HG03575 (cell line): Measurements from ENCODE around the gene SORL1.
A peak's percentile ranks its signal among the peaks of the same experiment; 100 is the strongest.
"Not testable (repeated sequence)": the region's sequence is repeated elsewhere in the genome, so short reads cannot be mapped to it uniquely, and the experiment has no call there.

ENCODE experiments used
- ATAC-seq: cut with Tn5 transposase; IDR thresholded peaks from one replicate; pipeline ENCODE4 v1.9.1; 2021; ENCODE audit not compliant: unreplicated experiment, insufficient number of reproducible peaks, low FRiP score; ENCODE audit errors: extremely low read depth

The SORL1 gene

DNA sequence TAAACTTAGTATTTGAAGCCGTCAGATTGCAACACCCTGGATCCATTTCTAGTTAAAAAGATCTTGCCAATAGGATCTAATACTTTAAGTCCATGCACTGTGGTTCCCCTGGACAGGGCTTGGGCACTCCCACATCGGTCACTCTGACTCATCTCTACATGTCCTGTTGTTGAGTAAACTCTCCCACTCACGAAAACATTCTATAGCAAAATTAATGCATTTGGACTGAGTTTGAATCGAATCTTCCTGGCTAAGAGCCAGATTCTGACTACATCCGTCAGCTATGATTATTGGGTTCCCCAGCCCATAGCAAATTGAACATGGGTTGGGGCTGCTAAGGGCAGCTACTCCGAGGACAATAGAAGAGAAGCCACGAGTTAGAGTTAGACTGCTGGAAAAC lies 182.8 kb downstream of the SORL1 start:
- ATAC-seq, result no peak

DNA sequence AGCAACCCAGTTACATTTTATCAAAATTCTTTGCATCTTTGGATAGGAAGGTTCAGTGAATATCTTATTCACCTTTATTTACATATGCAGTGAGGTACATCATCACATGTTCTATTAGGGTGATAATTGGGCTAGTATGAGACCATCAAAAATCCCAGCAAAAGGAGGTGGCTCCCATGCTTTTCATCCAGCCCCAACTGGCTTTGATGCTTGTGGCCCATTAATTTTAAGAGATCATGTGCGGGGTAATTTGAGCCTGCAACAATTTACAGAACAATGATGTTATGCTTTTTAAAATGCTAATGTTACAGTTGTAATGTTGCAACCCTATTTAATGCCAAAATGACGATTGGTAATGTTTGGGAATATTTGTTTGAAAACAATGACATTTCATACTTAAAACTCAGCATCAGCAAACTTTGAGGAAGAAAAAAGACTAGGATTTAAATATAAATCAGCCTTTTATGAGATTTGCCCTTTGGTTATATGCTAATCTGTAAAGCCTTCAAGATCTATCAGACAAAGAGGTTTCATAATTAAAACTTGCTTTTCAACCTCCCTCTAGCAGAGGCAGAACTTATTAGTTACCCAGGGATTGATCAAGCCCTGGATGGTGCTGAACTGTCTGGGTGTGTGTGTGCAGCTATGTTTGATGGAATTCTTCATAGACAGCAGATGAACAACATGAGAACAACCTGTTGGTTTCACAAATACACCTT lies 184.1 kb downstream of the SORL1 start:
- ATAC-seq, result no peak

DNA sequence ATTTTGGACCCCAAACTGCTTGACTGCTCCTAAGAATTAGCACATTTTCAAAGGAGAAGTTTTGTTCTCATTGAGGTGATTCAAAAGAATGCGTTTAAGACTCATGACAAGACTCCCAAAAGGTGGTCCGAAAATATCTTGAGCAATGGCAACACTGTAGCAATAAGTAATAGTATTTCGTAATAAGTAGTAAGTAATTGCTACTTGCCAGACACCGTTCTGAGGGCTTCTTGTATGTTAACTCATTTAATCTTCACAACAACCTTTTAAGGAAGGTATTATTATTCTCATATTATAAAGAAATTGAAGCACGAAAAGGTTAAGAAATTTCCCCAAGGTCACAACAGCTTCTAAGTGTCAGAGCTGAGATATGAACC lies 184.7 kb downstream of the SORL1 start:
- no peak for ATAC-seq

DNA sequence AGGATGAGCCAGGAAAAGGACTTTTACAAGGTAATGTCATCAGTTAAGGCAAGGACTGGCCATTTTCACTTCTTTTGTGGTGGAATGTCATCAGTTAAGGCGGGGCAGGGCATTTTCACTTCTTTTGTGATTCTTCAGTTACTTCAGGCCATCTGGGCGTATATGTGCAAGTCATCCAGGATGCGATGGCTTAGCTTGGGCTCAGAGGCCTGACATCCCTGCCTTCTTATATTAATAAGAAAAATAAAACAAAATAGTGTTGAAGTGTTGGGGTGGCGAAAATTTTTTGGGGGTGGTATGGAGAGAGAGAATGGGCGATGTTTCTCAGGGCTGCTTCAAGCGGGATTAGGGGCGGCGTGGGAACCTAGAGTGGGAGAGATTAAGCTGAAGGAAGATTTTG lies 185.5 kb downstream of the SORL1 start:
- not testable (repeated sequence) for ATAC-seq

DNA sequence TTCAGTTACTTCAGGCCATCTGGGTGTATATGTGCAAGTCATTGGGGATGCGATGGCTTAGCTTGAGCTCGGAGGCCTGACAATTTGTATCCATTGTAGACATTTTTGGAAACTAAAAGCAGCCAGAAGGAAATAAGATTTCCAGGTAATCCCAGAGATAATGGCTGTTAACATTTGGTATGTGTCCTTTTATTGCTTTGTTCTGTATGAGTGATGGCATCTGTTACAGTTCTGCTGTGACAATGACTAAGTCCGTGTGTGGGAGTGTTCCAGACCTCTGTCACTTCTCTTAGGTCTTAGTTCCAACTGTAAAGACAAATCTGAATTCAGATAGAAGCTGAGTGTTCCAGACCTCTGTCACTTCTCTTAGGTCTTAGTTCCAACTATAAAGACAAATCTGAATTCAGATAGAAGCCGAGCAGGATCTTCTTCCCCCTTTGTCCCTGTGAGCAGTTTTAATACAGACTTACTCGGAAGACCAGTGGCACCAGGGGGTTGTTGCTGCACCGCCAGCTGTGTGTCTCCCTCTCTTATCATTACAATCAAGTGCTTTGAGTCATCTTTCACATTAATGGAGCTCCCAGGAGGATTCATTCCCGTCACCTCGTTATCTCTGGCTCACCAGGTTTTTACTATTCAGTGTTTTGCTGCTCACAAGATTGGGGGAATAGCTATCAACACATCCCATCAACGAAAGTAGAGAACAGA lies 191.5 kb downstream of the SORL1 start:
- no peak for ATAC-seq

DNA sequence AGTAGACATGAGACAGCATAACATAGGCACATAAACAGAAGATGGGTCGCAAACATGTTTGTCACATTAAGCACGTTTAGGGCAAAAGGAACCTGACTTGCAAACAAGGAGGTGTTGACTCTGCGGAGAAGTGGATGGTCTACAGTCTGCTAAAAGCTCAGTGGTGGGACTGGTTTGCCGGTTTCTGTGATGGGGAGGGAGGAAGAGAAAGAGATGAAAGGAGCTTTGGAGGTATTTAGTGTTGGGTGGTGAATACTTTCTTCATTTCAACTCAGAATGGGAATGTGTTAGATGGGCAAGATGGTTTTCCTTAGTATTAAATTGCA lies 192.0 kb downstream of the SORL1 start:
- no peak for ATAC-seq

DNA sequence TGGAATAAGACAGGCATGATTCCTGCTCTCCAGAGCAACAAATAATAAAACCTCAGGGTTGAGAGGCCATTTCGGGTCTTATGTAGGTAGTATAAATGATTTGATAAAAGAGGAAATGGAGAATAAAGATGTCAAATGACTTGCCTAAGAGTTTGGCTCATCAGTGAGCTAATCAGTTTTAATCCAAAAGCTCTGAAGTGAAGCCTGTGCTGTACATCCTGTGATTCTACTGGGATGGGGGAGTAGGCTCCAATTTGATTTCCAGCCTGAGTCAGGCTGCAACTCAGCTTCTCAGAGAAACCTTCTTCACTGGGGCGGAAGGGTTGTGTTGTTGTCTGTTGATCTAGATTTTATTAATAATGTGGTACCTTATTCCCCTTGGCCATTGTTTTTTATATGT lies 192.9 kb downstream of the SORL1 start:
- ATAC-seq, result no peak

DNA sequence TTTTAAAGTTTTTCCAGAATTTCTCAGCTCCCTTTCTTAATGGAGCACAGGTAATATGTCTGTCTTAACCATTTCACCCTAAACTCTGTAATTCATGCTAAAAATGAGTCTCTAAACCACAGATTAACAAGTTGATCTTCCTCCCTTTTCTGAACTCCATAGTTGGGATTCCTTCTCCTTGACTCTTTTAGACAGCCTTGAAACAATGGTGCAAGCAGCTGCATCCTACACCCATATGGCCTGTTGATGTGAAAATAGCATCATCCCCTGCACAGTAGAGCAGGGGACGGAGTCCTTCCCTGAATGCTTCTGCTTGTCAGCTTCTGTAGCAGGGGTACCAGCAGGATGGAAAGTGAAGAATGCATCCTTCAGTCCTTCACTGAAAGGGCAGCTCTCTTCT lies 193.5 kb downstream of the SORL1 start:
- no peak for ATAC-seq

DNA sequence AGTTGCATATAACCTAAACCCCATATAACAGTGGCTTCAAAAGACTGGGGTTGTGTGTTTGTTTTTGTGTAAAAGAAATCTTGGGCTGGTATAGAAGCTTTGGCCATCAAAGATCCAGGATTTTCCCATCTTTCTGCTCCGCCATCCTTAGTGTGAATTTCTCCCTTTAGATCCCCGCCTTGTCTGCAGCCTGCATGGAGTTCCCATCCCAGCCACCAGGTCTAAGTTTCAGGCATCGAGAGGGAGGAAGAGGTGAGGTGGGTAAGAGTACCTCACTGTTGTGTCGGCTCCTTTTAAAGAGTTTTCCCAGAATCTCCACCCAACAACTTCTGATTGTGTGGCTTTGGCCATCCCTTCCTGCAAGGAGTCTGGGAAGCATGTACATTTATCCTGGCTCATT lies 196.2 kb downstream of the SORL1 start:
- ATAC-seq, result no peak

DNA sequence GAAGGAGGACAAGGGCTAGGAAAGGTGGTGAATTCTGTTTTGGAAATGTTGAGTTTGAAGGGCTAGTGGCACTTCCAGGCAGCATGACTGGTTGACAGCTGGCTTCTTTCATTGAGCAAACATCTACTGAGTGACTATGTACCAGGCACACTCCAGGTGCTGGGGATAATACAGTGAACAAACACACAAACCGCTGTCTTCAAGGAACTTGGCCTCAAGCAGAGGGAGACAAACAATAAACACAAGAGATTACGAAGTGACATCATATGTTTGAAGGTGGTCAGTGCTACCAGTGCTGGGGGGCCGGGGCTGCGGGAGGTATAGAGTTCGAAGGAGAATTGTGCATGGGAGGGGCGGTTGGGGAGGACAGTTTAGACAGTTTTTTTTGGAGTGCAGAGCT lies 197.7 kb downstream of the SORL1 start:
- no peak for ATAC-seq

DNA sequence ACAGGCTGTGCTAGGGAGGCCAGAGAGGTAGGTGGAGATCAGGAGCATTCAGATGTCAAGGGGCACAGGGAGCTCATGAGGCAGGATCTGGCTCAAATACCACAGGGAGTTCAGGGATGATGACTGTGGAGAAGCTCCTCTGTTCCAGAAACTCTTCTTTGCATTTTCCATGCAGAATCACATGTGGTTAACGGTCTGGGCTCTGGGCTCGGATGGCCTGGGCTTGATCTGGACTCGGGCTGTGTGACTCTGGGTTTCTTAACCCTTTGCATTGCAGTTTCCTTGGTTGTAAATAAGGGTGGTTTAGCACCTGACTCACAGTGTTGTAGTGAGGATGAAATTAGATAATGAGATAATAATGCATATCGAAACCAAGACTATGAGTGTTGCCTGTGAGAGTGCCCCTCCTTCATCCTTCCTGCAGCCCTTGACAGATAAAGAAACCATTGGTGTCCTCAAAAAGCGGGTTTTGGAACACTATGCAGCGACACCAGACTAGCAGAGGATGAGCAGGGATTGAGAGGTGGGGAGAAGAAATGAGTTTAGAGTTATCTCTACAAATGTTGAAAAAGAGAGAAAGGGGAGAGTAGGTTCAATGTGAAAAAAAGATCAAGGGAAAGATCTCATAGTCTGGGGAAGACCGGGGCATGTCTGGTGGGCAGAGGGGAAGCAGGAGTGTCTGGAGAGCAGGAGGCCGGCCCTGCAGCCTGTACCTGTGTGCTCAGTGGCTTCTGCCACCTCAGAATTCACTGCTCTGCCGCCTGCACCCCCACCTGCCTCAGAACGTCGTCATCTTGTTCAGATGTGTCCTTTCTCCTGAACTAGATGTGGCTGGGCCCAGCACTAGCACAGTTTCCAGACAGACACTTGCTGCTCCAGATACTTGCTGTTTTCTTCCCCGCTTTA lies 198.5 kb downstream of the SORL1 start:
- no peak for ATAC-seq

DNA sequence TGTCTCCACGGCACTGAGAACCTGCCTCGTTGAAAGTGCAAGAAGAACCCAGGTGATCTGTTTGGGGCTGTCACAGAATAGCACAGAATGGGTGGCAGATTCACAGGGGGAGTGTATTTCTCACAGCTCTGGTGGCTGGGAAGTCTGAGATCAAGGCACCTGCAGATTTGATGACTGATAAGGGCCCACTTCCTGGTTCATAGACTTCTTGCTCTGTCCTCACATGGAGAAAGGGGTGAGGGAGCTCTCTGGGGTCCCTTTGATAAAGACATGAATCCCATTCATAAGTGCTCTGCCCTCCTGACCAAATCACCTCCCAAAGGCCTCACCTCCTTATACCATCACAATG lies 199.1 kb downstream of the SORL1 start:
- no peak for ATAC-seq

DNA sequence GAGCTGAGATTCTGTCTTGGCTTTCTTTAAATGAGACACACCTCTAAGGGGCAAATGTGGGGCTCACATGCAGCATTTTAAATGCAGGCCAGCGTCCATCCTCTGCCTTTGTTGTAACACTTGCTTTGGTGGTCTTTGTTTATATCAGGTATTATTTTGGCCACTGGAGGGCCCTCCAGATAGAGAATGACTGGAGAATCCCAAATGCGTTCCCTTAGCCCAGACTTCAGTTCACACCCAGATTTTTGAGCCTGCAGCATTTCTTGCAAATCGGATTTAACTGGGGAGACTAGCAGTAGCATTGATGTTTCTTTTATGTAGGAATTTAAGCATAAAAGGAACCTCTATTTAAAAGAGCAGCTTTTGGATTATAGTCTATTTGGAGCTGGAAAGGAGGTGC lies 200.9 kb downstream of the SORL1 start:
- no peak for ATAC-seq

DNA sequence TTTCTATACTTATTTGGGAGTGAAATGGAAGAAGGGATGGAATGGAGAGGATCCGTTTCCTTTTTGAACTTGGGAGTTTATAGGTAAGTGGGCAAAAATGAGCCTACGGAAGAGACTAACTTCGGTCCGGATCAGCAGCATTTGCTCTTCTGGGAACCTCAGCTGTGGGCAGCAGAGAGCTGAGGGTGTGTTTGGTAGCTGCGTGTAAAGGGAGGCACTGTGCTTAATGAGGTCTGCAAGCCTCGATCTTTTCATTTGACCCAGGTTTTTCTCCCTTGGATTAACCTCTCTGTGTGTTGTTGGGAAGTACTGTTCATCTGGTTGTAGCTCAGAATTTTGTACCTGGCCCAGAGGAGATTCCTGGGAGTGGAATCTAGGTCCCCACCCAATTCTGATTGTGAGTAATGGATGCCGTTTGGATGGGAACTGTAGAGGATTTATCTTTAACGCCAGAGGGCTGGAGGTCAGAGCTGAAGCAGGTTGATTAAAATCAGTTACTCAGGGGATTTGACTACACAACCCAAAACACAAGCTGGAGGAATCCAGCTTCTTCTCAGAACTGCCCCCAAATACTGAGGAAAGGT lies 202.2 kb downstream of the SORL1 start:
- ATAC-seq, result no peak

DNA sequence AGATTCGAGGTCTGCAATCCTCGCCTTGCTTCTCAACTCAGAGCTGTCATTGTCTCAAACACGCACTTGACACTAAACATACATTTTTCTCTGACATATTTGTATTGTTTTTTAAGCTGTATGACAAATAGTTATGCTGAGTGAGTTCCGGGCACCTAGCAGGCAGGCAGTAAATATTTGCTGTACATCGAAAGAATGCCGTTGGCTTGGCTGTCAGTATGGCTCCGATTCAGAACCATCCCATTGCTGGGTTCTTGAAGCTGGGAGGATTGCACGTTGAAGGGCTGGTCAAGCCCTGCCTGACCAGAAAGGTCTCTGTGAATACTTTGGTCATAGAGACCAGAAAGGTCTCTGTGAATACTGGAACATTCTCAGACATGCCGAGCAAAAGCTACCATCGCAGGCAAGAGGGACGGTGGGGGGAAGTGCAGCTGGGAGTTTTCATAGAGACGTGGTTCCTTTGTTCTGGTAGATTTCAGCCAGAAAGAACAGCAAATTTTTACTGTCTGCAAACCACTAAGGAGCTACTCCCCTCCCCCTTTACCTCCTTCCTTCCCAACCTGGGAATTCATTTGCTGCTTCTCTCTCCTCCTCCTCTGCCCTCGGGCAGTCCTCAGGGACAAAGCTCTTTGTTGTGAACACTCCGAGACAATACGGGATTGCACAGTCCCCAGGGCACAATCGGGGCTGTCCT lies 202.9 kb downstream of the SORL1 start:
- no peak for ATAC-seq

DNA sequence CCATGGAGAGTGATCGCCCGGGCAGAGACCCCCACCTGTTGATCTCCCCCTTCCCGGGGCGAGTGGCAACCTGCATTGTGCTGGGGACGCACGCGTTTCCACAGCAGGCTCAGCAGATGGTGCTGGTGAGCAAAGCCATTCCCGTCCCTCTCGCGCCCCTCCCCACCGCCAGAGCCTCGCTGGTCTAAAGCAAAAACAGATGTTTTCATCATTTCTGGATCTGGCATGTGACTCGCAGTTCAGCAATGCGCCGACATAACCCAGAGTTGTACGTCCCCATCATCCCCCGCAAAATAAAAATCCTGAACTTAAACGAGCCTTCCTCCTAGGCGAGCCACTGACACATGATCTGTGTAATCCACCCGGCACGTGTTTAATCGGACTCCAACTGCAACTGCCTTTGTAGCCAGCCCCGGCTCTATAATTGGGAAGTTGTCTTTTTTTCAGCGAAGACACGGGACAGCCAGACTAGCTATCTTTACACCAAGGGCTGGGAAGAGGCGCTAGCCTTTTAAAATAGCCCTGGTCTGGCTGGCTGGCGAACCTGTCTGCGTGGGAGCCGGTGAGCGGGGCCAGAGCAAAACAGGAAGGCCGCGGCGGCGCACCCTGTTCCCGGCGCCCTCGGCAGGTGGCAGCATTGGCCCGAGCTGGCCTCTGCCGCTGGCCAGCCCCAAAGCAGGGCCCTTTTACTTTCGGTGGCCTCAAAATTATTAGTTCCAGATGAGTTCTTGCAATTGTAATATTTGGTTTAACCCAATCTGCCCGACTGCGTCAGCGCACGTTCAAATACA lies 203.6 kb downstream of the SORL1 start:
- peak; percentile 59 for ATAC-seq

DNA sequence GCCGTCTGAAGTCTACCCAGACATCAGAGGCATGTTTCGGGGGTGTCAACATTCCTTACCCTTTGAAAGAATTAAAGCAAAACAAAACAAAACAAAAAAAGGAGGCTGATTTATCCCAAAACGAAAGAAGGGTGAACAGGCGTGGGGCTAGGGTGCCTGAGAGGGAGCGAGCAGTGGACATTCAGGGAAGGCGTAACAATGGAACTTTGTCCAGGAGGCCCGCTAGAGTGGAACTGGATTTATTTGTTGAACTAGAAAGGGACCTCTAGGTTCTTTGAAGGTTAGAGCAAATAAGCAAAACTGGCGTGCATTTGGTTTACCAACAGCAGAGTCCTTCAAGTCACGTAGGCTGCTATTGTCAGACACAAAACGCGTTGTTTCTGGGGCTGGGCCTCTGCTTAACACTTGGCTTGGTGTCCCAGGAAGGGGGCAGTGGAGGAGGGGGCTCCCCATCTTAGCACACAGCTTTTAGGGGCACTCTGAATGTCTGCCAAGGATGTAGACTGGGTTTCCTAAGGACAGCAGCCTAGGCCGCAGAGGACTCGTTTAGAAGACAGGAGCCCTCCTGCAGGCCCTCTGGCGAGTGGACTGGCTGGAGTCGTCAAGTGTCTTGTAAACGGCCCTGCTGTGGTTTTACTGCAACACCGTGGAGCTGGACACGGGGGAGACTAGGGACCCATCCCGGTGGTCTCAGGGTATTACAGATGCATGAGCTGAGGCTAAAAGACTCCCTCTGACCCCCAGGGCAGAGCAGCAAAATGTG lies 204.4 kb downstream of the SORL1 start:
- no peak for ATAC-seq

DNA sequence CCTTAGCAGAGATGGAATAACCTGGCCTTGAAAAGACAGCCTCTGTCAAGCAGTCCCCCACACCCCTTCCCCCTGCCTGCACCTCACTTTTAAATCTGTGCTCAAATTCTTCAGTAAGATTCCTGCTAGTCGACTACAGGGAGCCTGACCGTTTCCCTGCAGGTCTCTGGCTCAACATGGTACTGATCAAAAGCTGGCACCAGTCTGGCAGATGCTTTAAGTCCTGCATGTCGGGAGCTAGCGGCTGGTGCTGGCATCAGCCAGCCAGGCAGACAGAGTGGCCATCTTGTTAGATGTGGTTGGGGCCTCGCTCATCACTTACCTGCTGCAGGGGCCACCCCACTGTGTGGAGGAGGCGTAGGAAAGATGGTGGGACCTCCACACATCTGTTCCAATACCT lies 205.0 kb downstream of the SORL1 start:
- ATAC-seq, result no peak
